ENCODE measurements around the gene TMA7B. TPM values are rescaled to one million over a fixed set of nuclear protein-coding genes. Genes with fewer than 3 reads are reported as not detected.

TMA7B gene
- total RNA-seq, 4 donors from 2014 or later, result not detected

- Histone ChIP-seq H3K4me1 (peaks cover 0 to 27% (median 14%) of the 10 kb centered on the region in 3 donors), H3K36me3 (no peaks in the 10 kb centered on the region), H3K4me3 (no peak overlapping the region), H3K27ac (peak overlapping the region in 3 of 4 donors; percentile 4 to 34 (median 7)), H3K27me3 (peaks cover 0 to 84% (median 0%) of the 10 kb centered on the region in 4 donors), H3K9me3 (no peaks in the 10 kb centered on the region)
- intact Hi-C loops (cut with DNase I), result no loop called here
- DNase-seq, result no peak
- WGBS, 2 donors, result 43 to 46% methylated on average over 9 of the region's 9 CpGs
- no peak for TF ChIP-seq CTCF (IDR thresholded peaks at IDR 0.05)
- TF ChIP-seq POLR2A (IDR thresholded peaks at IDR 0.05), result no peak
These were observed 7.1 kb downstream of the TMA7B start for GRCh38 chr22:39967103-39967829.

GRCh38 chr22:39967996-39968972 is 8.1 kb downstream of the TMA7B start:
- no peaks in the 10 kb centered on the region for H3K9me3 ChIP-seq
- H3K36me3 ChIP-seq, result no peaks in the 10 kb centered on the region
- 47 to 66% methylated on average over 10 to 13 of the region's 20 CpGs for WGBS, 2 donors
- no peak overlapping the region for H3K4me3 ChIP-seq
- peak overlapping the region in 2 of 4 donors; percentile 11 to 34 for H3K27ac ChIP-seq
- H3K4me1 ChIP-seq, result peaks cover 0 to 27% (median 14%) of the 10 kb centered on the region in 3 donors
- intact Hi-C loops (cut with DNase I), result no loop called here
- DNase-seq, result no peak
- H3K27me3 ChIP-seq, result peaks cover 0 to 88% (median 0%) of the 10 kb centered on the region in 4 donors
- no peak for TF ChIP-seq CTCF (IDR thresholded peaks at IDR 0.05)
- TF ChIP-seq POLR2A (IDR thresholded peaks at IDR 0.05), result no peak

- no peak for DNase-seq
- 87 to 91% methylated on average over 4 to 10 of the region's 10 CpGs for WGBS, 2 donors
- intact Hi-C loops (cut with DNase I), result no loop called here
- Histone ChIP-seq H3K4me1 (peaks cover 0 to 29% (median 14%) of the 10 kb centered on the region in 3 donors), H3K27ac (no peak overlapping the region), H3K4me3 (no peak overlapping the region), H3K36me3 (no peaks in the 10 kb centered on the region), H3K27me3 (peaks cover 0 to 89% (median 0%) of the 10 kb centered on the region in 4 donors), H3K9me3 (no peaks in the 10 kb centered on the region)
- TF ChIP-seq POLR2A (IDR thresholded peaks at IDR 0.05) (no peak), CTCF (IDR thresholded peaks at IDR 0.05) (no peak)
These were observed 10.5 kb downstream of the TMA7B start for GRCh38 chr22:39970742-39971141.

GRCh38 chr22:39972641-39973040 is 12.4 kb downstream of the TMA7B start:
- no peaks in the 10 kb centered on the region for H3K36me3 ChIP-seq
- H3K4me3 ChIP-seq, result no peak overlapping the region
- no peak overlapping the region for H3K27ac ChIP-seq
- peaks cover 0 to 15% (median 4%) of the 10 kb centered on the region in 3 donors for H3K4me1 ChIP-seq
- intact Hi-C loops (cut with DNase I), result no loop called here
- H3K9me3 ChIP-seq, result no peaks in the 10 kb centered on the region
- WGBS, 2 donors, result 61 to 66% methylated on average over 5 of the region's 5 CpGs
- DNase-seq, result no peak
- TF ChIP-seq CTCF (IDR thresholded peaks at IDR 0.05), result no peak
- peaks cover 0 to 99% (median 0%) of the 10 kb centered on the region in 4 donors for H3K27me3 ChIP-seq

- intact Hi-C loops (cut with DNase I), result no loop called here
- DNase-seq, result no peak
- H3K36me3 ChIP-seq, result no peaks in the 10 kb centered on the region
- H3K4me1 ChIP-seq, result peaks cover 0 to 5% (median 0%) of the 10 kb centered on the region in 3 donors
- WGBS, 2 donors, result 47 to 61% methylated on average over 5 of the region's 5 CpGs
- no peak overlapping the region for H3K4me3 ChIP-seq
- peaks cover 0 to 97% (median 0%) of the 10 kb centered on the region in 4 donors for H3K27me3 ChIP-seq
- H3K27ac ChIP-seq, result no peak overlapping the region
- no peak for TF ChIP-seq CTCF (IDR thresholded peaks at IDR 0.05)
- no peak for TF ChIP-seq POLR2A (IDR thresholded peaks at IDR 0.05)
- H3K9me3 ChIP-seq, result no peaks in the 10 kb centered on the region
These were observed 13.5 kb downstream of the TMA7B start for GRCh38 chr22:39973656-39974055.

All from esophagus squamous epithelium (tissue), 5 donors.